ENCODE results near the gene NUF2. TPM values are rescaled to one million over a fixed set of nuclear protein-coding genes. Genes with fewer than 3 reads are reported as not detected.
"Not testable (repeated sequence)": the region's sequence is repeated elsewhere in the genome, so short reads cannot be mapped to it uniquely, and the experiment has no call there.

The NUF2 gene
- total RNA-seq, 1 experiment from 2014 or later, result 40.0 TPM

DNA sequence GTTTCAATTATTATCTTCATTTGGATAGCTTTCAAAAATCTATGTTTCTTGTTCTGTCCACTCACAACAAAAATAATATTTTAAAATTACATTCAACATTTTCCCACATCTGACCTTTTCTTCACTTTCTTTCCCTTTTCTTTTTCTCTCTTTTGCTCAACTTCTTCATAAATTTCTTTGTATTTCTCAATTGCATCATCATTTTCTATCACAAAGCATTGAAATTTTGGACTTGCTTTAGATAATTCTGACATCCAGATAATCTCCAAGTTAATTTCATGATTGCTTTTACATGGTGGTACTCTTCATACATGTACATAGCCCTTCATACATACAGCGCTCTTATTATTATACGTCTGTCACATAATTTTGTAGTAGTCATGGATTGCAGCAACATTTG, 30.2 kb downstream of the NUF2 start:
- intact Hi-C loops (cut with micrococcal nuclease; ENCODE audit: unreplicated experiment), result no loop called here
- H3K27me3 ChIP-seq (replicated peaks; ENCODE audit: control insufficient read depth, insufficient read depth, low read length), result no peaks in the 10 kb centered on the region
- no peak overlapping the region for H3K27ac Mint-ChIP-seq (ENCODE audit: unreplicated experiment)
- H3K36me3 ChIP-seq (ENCODE audit: control insufficient read depth, insufficient read depth, low read length), result no peaks in the 10 kb centered on the region; the same call in 1 of the 2 replicates
- H3K36me3 Mint-ChIP-seq (ENCODE audit: insufficient read depth, unreplicated experiment), result peaks cover 20% of the 10 kb centered on the region
- no peaks in the 10 kb centered on the region for H3K27me3 Mint-ChIP-seq (ENCODE audit: insufficient read depth, unreplicated experiment)
- no peaks in the 10 kb centered on the region for H3K4me1 ChIP-seq
- H3K4me3 Mint-ChIP-seq (ENCODE audit: unreplicated experiment), result no peak overlapping the region
- no peaks in the 10 kb centered on the region for H3K4me1 Mint-ChIP-seq (ENCODE audit: low read depth, unreplicated experiment)
- no TSS peak for BruUV-seq (replicated peaks)
- TF ChIP-seq CTCF (IDR thresholded peaks at IDR 0.05; ENCODE audit: insufficient read depth in 1 of 2, low read depth in 1 of 2, low read length in 1 of 2, severe bottlenecking in 1 of 2, unreplicated experiment in 1 of 2), result no peak
- H3K9me3 Mint-ChIP-seq (ENCODE audit: unreplicated experiment), result no peaks in the 10 kb centered on the region
- no peaks in the 10 kb centered on the region for H3K9me3 ChIP-seq
- CTCF ChIA-PET, result no interaction called here
- H3K4me3 ChIP-seq (ENCODE audit: low read depth, low read length), result no peak overlapping the region
- no peak for DNase-seq
- POLR2A ChIA-PET, result no interaction called here

- Histone ChIP-seq H3K27me3 (replicated peaks; ENCODE audit: control insufficient read depth, insufficient read depth, low read length) (no peaks in the 10 kb centered on the region), H3K9me3 (no peaks in the 10 kb centered on the region), H3K4me3 (ENCODE audit: low read depth, low read length) (no peak overlapping the region), H3K36me3 (ENCODE audit: control insufficient read depth, insufficient read depth, low read length) (no peaks in the 10 kb centered on the region; the same call in 1 of the 2 replicates), H3K4me1 (no peaks in the 10 kb centered on the region)
- DNase-seq, result no peak
- no peaks in the 10 kb centered on the region for H3K9me3 Mint-ChIP-seq (ENCODE audit: unreplicated experiment)
- peaks cover 4% of the 10 kb centered on the region for H3K36me3 Mint-ChIP-seq (ENCODE audit: insufficient read depth, unreplicated experiment)
- intact Hi-C loops (cut with micrococcal nuclease; ENCODE audit: unreplicated experiment), result no loop called here
- H3K4me1 Mint-ChIP-seq (ENCODE audit: low read depth, unreplicated experiment), result peaks cover 6% of the 10 kb centered on the region
- H3K27me3 Mint-ChIP-seq (ENCODE audit: insufficient read depth, unreplicated experiment), result no peaks in the 10 kb centered on the region
- no peak overlapping the region for H3K27ac Mint-ChIP-seq (ENCODE audit: unreplicated experiment)
- ChIA-PET POLR2A (no interaction called here), CTCF (no interaction called here)
- no peak overlapping the region for H3K4me3 Mint-ChIP-seq (ENCODE audit: unreplicated experiment)
- no peak for TF ChIP-seq CTCF (IDR thresholded peaks at IDR 0.05; ENCODE audit: insufficient read depth in 1 of 2, low read depth in 1 of 2, low read length in 1 of 2, severe bottlenecking in 1 of 2, unreplicated experiment in 1 of 2)
- BruUV-seq (replicated peaks), result no TSS peak
Observed at GRCh38 chr1:163357378-163357777, 35.6 kb downstream of the NUF2 start.

GRCh38 chr1:163358172-163358571, 36.4 kb downstream of the NUF2 start:
- intact Hi-C loops (cut with micrococcal nuclease; ENCODE audit: unreplicated experiment); DNase-seq; H3K36me3 ChIP-seq (ENCODE audit: control insufficient read depth, insufficient read depth, low read length); H3K4me1 Mint-ChIP-seq (ENCODE audit: low read depth, unreplicated experiment); BruUV-seq (replicated peaks); POLR2A ChIA-PET; H3K27me3 ChIP-seq (replicated peaks; ENCODE audit: control insufficient read depth, insufficient read depth, low read length); H3K4me1 ChIP-seq; H3K27ac Mint-ChIP-seq (ENCODE audit: unreplicated experiment); H3K9me3 ChIP-seq; H3K36me3 Mint-ChIP-seq (ENCODE audit: insufficient read depth, unreplicated experiment); H3K4me3 ChIP-seq (ENCODE audit: low read depth, low read length); H3K27me3 Mint-ChIP-seq (ENCODE audit: insufficient read depth, unreplicated experiment); H3K4me3 Mint-ChIP-seq (ENCODE audit: unreplicated experiment); H3K9me3 Mint-ChIP-seq (ENCODE audit: unreplicated experiment): not testable (repeated sequence)
- CTCF ChIA-PET, result interaction anchor here (0.6 kb wide), 1 partner anchor 171 kb away, joined by 3 read pairs; no protein-coding TSS in a partner anchor
